Left lung (tissue), 10 donors: ENCODE measurements around the gene MAB21L2. TPM values are rescaled to one million over a fixed set of nuclear protein-coding genes. Genes with fewer than 3 reads are reported as not detected.
A peak's percentile ranks its signal among the peaks of the same experiment; 100 is the strongest.

Experiments
- ATAC-seq: fragments of 200-7000 bp; cut with Tn5 transposase; one replicate; pipeline ENCODE4 v1.9.1; 2020; ENCODE audit warnings: moderate library complexity
- DNase-seq, 4 donors: peaks; one replicate each; pipeline ENCODE4 v3.0.0-alpha.2; 2013 to 2020
- H3K27ac ChIP-seq, 2 donors: fragments of 200-600 bp; sonication (generic) in 1 of 2; one replicate each; pipeline versions ENCODE4 v1.5.0 to v1.8.0; 2020 to 2021
- H3K27me3 ChIP-seq, 2 donors: fragments of 200-600 bp; sonication (generic) in 1 of 2; one replicate each; pipeline versions ENCODE4 v1.5.0 to v1.8.0; 2020 to 2021
- H3K36me3 ChIP-seq, 2 donors: fragments of 200-600 bp; sonication (generic) in 1 of 2; one replicate each; pipeline versions ENCODE4 v1.5.0 to v1.8.0; 2020 to 2021
- H3K4me1 ChIP-seq, 2 donors: fragments of 200-600 bp; one replicate each; pipeline ENCODE4 v1.8.0; 2021
- H3K4me3 ChIP-seq, 2 donors: fragments of 200-600 bp; sonication (generic) in 1 of 2; one replicate each; pipeline versions ENCODE4 v1.5.0 to v1.8.0; 2020 to 2021; ENCODE audit warnings: mild to moderate bottlenecking in 1 of 2
- H3K9me3 ChIP-seq, 2 donors: fragments of 200-600 bp; sonication (generic) in 1 of 2; one replicate each; pipeline versions ENCODE4 v1.5.0 to v1.8.0; 2020 to 2021
- CTCF ChIP-seq, 2 donors: fragments of 200-600 bp; sonication (generic) in 1 of 2; IDR thresholded peaks; one replicate each; pipeline versions ENCODE4 v1.5.0 to v1.8.0; 2021; ENCODE audit warnings: antibody characterized with exemption in 2 of 2
- intact Hi-C, 2 donors: fragments of 100-400 bp; cut with DNase I; formaldehyde crosslinking; loops; one replicate each; pipeline versions ENCODE4 v1.11.2 to v1.14.2; 2022
- polyA plus RNA-seq, 6 donors: library from polyadenylated mRNA; unstranded; fragments of 120-200 nt; gene quantifications; one replicate each; pipeline ENCODE4 v1.2.1, GENCODE V29; 2013; ENCODE audit not compliant: insufficient read length in 6 of 6
- total RNA-seq, 2 donors: library from RNA; stranded (reverse); fragmentation: NEBNext Ultra II Directional; extraction: Animal tissue kit (Norgen Biotek cat#: 25700); gene quantifications; one replicate each; pipeline ENCODE4 v1.2.1, GENCODE V29; 2021
- donor health status: DM: no; HTN: yes; CAD: no.
- donor health status: DM: no; HTN: no; CAD: no.

MAB21L2 gene
- total and polyA plus RNA-seq, 8 donors = 0.06 to 0.07 (median 0.07) TPM; not detected in 5

- no peaks in the 10 kb centered on the region for H3K4me1 ChIP-seq
- DNase-seq = no peak
- peaks cover 0 to 9% of the 10 kb centered on the region in 2 donors for H3K36me3 ChIP-seq
- H3K27me3 ChIP-seq = no peaks in the 10 kb centered on the region
- no peaks in the 10 kb centered on the region for H3K9me3 ChIP-seq
- no peak overlapping the region for H3K27ac ChIP-seq
- intact Hi-C loops = no loop called here
- no peak for ATAC-seq
- H3K4me3 ChIP-seq = no peak overlapping the region
- TF ChIP-seq CTCF (IDR thresholded peaks at IDR 0.05) = no peak
Observed at GRCh38 chr4:150590631-150591030, 8.7 kb downstream of the MAB21L2 start.

- no peak for DNase-seq
- Histone ChIP-seq H3K27me3 (no peaks in the 10 kb centered on the region), H3K9me3 (no peaks in the 10 kb centered on the region), H3K36me3 (peaks cover 0 to 9% of the 10 kb centered on the region in 2 donors), H3K4me1 (no peaks in the 10 kb centered on the region), H3K27ac (no peak overlapping the region), H3K4me3 (no peak overlapping the region)
- ATAC-seq = no peak
- intact Hi-C loops = no loop called here
- TF ChIP-seq CTCF (IDR thresholded peaks at IDR 0.05) = no peak
Observed at GRCh38 chr4:150591406-150591805, 9.5 kb downstream of the MAB21L2 start.

DNA sequence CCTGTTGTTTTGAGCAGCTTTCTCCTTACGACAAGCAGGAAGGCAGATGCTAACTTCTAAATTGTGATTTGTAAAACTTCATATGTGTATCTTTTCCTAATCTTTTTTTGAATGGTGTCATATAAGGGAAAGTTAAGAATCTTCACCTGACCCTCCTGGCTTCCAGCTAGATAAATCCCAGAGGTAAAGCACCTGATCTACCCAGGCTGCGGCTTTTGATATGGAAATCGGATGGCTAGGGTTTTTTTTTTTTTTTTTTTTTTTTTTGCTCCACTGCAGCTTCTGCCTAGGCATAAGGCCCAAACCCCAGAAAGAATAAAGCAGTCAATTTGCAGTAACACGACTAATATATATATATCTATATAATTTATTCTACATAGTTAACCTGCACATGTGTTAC lies 10.0 kb downstream of the MAB21L2 start:
- Histone ChIP-seq H3K4me1 (no peaks in the 10 kb centered on the region), H3K36me3 (peaks cover 0 to 9% of the 10 kb centered on the region in 2 donors), H3K27ac (no peak overlapping the region), H3K4me3 (no peak overlapping the region), H3K9me3 (no peaks in the 10 kb centered on the region), H3K27me3 (no peaks in the 10 kb centered on the region)
- ATAC-seq (no peak), DNase-seq (no peak)
- no peak for TF ChIP-seq CTCF (IDR thresholded peaks at IDR 0.05)
- intact Hi-C loops = no loop called here

- DNase-seq = no peak
- Histone ChIP-seq H3K27ac (no peak overlapping the region), H3K9me3 (no peaks in the 10 kb centered on the region), H3K27me3 (no peaks in the 10 kb centered on the region), H3K36me3 (peaks cover 0 to 16% of the 10 kb centered on the region in 2 donors), H3K4me1 (no peaks in the 10 kb centered on the region), H3K4me3 (no peak overlapping the region)
- no peak for ATAC-seq
- intact Hi-C loops = no loop called here
- TF ChIP-seq CTCF (IDR thresholded peaks at IDR 0.05) = no peak
Observed at GRCh38 chr4:150593996-150594395, 12.0 kb downstream of the MAB21L2 start.

DNA sequence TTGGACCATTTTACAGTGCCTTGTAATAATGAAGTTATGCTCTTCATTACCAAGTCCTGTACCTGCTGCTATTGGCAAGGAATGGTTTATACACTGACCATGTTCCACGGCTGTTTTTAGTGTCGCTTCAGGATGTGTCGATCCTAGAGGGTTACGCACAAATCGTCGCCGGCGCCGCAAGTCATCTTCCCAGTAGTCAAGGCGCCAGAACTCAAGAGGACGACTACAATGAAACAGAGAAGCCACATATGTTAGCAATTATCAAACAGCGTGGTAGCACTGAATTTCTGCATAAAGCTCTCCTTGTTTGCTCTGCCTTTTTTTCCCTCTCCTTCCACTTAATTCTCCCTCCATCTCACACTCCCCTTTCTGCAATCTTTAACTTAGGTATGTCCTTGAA lies 17.0 kb downstream of the MAB21L2 start:
- Histone ChIP-seq H3K4me3 (no peak overlapping the region), H3K4me1 (no peaks in the 10 kb centered on the region), H3K9me3 (no peaks in the 10 kb centered on the region), H3K27ac (no peak overlapping the region), H3K27me3 (no peaks in the 10 kb centered on the region), H3K36me3 (peaks cover 0 to 9% of the 10 kb centered on the region in 2 donors)
- ATAC-seq (no peak), DNase-seq (peak in 1 of 4 donors; percentile 53)
- no peak for TF ChIP-seq CTCF (IDR thresholded peaks at IDR 0.05)
- intact Hi-C loops = no loop called here
